Neuronal stem cell (in vitro differentiated cells): ENCODE measurements around the gene RPEL1.

ENCODE experiments used
- DNase-seq: peaks from one replicate; pipeline ENCODE4 v3.0.0-alpha.2; 2013; ENCODE audit warnings: low spot score
- H2AFZ ChIP-seq: one replicate; pipeline ENCODE4 v1.6.1; 2013; ENCODE audit warnings: mild to moderate bottlenecking, low read length, inconsistent platforms
- H2AK5ac ChIP-seq: 2 replicates; pipeline ENCODE4 v1.6.1; 2013; ENCODE audit warnings: low read depth, mild to moderate bottlenecking, inconsistent platforms, low read length, moderate library complexity, mixed read lengths
- H2BK120ac ChIP-seq: 2 replicates; pipeline ENCODE4 v1.6.1; 2013; ENCODE audit warnings: low read depth, mild to moderate bottlenecking, inconsistent platforms, low read length, moderate library complexity, mixed read lengths
- H2BK12ac ChIP-seq: one replicate; pipeline ENCODE4 v1.6.1; 2013; ENCODE audit warnings: low read length, inconsistent platforms
- H2BK15ac ChIP-seq: 2 replicates; pipeline ENCODE4 v1.6.1; 2013; ENCODE audit warnings: mild to moderate bottlenecking, low read length, inconsistent platforms, mixed read lengths
- H2BK5ac ChIP-seq: one replicate; pipeline ENCODE4 v1.6.1; 2013; ENCODE audit warnings: inconsistent platforms, mild to moderate bottlenecking, low read length, moderate library complexity
- H3K14ac ChIP-seq: one replicate; pipeline ENCODE4 v1.6.1; 2013; ENCODE audit warnings: low read length, inconsistent platforms
- H3K18ac ChIP-seq: 2 replicates; pipeline ENCODE4 v1.6.1; 2013; ENCODE audit warnings: low read length, inconsistent platforms
- H3K23ac ChIP-seq: 2 replicates; pipeline ENCODE4 v1.6.1; 2013; ENCODE audit warnings: low read depth, mild to moderate bottlenecking, mixed read lengths, low read length, inconsistent platforms; ENCODE audit not compliant: poor library complexity
- H3K27ac ChIP-seq: replicated peaks from 3 replicates; pipeline ENCODE4 v1.5.1; 2013; ENCODE audit warnings: low read length, inconsistent platforms
- H3K27me3 ChIP-seq, 3 experiments: 2 replicates each; pipeline ENCODE4 v1.6.1; 2013; ENCODE audit warnings: low read length in 3 of 3, mild to moderate bottlenecking in 2 of 3, inconsistent platforms in 1 of 3, low read depth in 1 of 3, mixed read lengths in 1 of 3, moderate library complexity in 1 of 3; ENCODE audit not compliant: control insufficient read depth in 3 of 3, insufficient read depth in 3 of 3
- H3K36me3 ChIP-seq, 2 donors: replicated peaks in 1 of 2; 2 replicates each; pipeline ENCODE4 v1.6.1; 2013; ENCODE audit warnings: low read length in 2 of 2; ENCODE audit not compliant: control insufficient read depth in 2 of 2, insufficient read depth in 2 of 2
- H3K4ac ChIP-seq: 2 replicates; pipeline ENCODE4 v1.6.1; 2013; ENCODE audit warnings: inconsistent platforms, mild to moderate bottlenecking, low read length, moderate library complexity
- H3K4me1 ChIP-seq, 2 donors: 1 replicate in 1 of 2; 2 replicates in 1 of 2; pipeline ENCODE4 v1.6.1; 2013; ENCODE audit warnings: low read length in 2 of 2, low read depth in 1 of 2; ENCODE audit not compliant: control insufficient read depth in 2 of 2, insufficient read depth in 1 of 2
- H3K4me2 ChIP-seq: one replicate; pipeline ENCODE4 v1.6.1; 2013; ENCODE audit warnings: mild to moderate bottlenecking, low read length, inconsistent platforms; ENCODE audit not compliant: insufficient read depth, poor library complexity, severe bottlenecking
- H3K4me3 ChIP-seq, 2 donors: 2 replicates each; pipeline ENCODE4 v1.5.1; 2013; ENCODE audit warnings: low read length in 2 of 2, mild to moderate bottlenecking in 2 of 2, inconsistent platforms in 1 of 2, moderate library complexity in 1 of 2
- H3K79me1 ChIP-seq: one replicate; pipeline ENCODE4 v1.6.1; 2013; ENCODE audit warnings: low read depth, mild to moderate bottlenecking, inconsistent platforms, low read length, moderate library complexity
- H3K9ac ChIP-seq: one replicate; pipeline ENCODE4 v1.6.1; 2013; ENCODE audit warnings: mild to moderate bottlenecking, low read depth, low read length, inconsistent platforms; ENCODE audit not compliant: poor library complexity
- H3K9me3 ChIP-seq, 2 donors: replicated peaks in 1 of 2; 2 replicates each; pipeline versions ENCODE3 to v1.6.1; 2013; ENCODE audit warnings: low read length in 2 of 2, mild to moderate bottlenecking in 2 of 2, inconsistent platforms in 1 of 2, low read depth in 1 of 2, mixed read lengths in 1 of 2, moderate library complexity in 1 of 2; ENCODE audit not compliant: control insufficient read depth in 2 of 2, insufficient read depth in 1 of 2
- H4K8ac ChIP-seq: one replicate; pipeline ENCODE4 v1.6.1; 2013; ENCODE audit warnings: low read depth, mild to moderate bottlenecking, inconsistent platforms, low read length, moderate library complexity
- H4K91ac ChIP-seq: one replicate; pipeline ENCODE4 v1.6.1; 2013; ENCODE audit warnings: low read length, low read depth, mild to moderate bottlenecking, inconsistent platforms; ENCODE audit not compliant: poor library complexity
- WGBS, 2 donors: extraction: QIAGEN DNeasy Blood & Tissue Kit; methylation state at CpG; one replicate each; pipeline ENCODE4 v1.1.7; 2013; ENCODE audit warnings: missing lambda C conversion rate in 2 of 2, mixed read lengths in 1 of 2; ENCODE audit not compliant: insufficient read length in 2 of 2, insufficient replicate concordance in 1 of 2; ENCODE audit errors: extremely low coverage in 2 of 2; 5-methylcytosine and 5-hydroxymethylcytosine counted together

Gene RPEL1

DNA sequence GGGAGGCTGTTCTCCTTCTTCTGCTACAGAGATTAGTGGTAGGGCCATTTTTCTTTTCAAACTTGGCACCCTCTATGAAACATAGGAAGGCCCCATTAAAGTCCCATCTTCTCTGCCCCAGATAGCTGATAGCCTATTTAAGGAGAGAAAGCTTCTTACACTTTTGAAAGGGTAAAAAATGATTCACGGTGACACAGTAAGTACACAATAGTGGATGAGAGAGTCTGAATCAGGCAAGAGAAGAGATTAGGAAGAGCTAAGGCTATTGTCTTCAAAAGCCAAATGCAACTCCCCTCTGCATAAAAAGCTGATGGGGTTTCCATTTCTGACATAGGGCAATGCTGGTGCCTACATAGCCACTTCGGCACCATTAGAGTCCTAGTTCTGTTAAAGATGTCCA is 34.8 kb downstream of the RPEL1 start:
- DNase-seq: no peak
- no peak overlapping the region for H2AFZ ChIP-seq
- no peak overlapping the region for H2BK12ac ChIP-seq
- peaks cover 0 to 5% of the 10 kb centered on the region in 2 donors for H3K9me3 ChIP-seq
- no peak overlapping the region for H2BK5ac ChIP-seq
- no peak overlapping the region for H3K4ac ChIP-seq
- H3K14ac ChIP-seq: no peak overlapping the region
- no peak overlapping the region for H2BK15ac ChIP-seq
- WGBS, 2 donors: no CpG with 5 or more reads among the region's 2 CpGs
- H3K9ac ChIP-seq: no peak overlapping the region
- H4K8ac ChIP-seq: no peak overlapping the region
- peaks cover 13 to 32% (median 13%) of the 10 kb centered on the region in 3 experiments for H3K27me3 ChIP-seq
- H3K4me1 ChIP-seq: peaks cover 20 to 23% of the 10 kb centered on the region in 2 donors
- peaks cover 0 to 14% of the 10 kb centered on the region in 2 donors for H3K36me3 ChIP-seq
- no peak overlapping the region for H3K23ac ChIP-seq
- H3K4me2 ChIP-seq: no peak overlapping the region
- H2AK5ac ChIP-seq: no peak overlapping the region
- no peak overlapping the region for H4K91ac ChIP-seq
- H2BK120ac ChIP-seq: no peak overlapping the region
- no peak overlapping the region for H3K27ac ChIP-seq
- no peaks in the 10 kb centered on the region for H3K79me1 ChIP-seq
- no peak overlapping the region for H3K4me3 ChIP-seq
- H3K18ac ChIP-seq: no peak overlapping the region

GRCh38 chr10:103281753-103282152 is 36.1 kb downstream of the RPEL1 start:
- H3K4ac ChIP-seq: no peak overlapping the region
- no CpG with 5 or more reads among the region's 14 CpGs for WGBS, 2 donors
- peak overlapping the region; percentile 62 for H2AFZ ChIP-seq
- H3K79me1 ChIP-seq: no peaks in the 10 kb centered on the region
- H2BK120ac ChIP-seq: no peak overlapping the region
- peak overlapping the region; percentile 5 to 10 for H3K4me3 ChIP-seq
- H3K9me3 ChIP-seq: peaks cover 0 to 5% of the 10 kb centered on the region in 2 donors
- H3K23ac ChIP-seq: no peak overlapping the region
- no peak overlapping the region for H3K18ac ChIP-seq
- H3K36me3 ChIP-seq: peaks cover 0 to 18% of the 10 kb centered on the region in 2 donors
- H3K4me1 ChIP-seq: peaks cover 18 to 19% of the 10 kb centered on the region in 2 donors
- H2BK15ac ChIP-seq: no peak overlapping the region
- H3K27ac ChIP-seq: peak overlapping the region; percentile 38
- peak overlapping the region; percentile 42 for H3K4me2 ChIP-seq
- no peak overlapping the region for H2BK12ac ChIP-seq
- H3K27me3 ChIP-seq: peaks cover 4 to 20% (median 10%) of the 10 kb centered on the region in 3 experiments
- no peak overlapping the region for H3K9ac ChIP-seq
- DNase-seq: peak; percentile 66
- no peak overlapping the region for H4K8ac ChIP-seq
- no peak overlapping the region for H3K14ac ChIP-seq
- H2BK5ac ChIP-seq: no peak overlapping the region
- H4K91ac ChIP-seq: no peak overlapping the region
- H2AK5ac ChIP-seq: no peak overlapping the region

DNA sequence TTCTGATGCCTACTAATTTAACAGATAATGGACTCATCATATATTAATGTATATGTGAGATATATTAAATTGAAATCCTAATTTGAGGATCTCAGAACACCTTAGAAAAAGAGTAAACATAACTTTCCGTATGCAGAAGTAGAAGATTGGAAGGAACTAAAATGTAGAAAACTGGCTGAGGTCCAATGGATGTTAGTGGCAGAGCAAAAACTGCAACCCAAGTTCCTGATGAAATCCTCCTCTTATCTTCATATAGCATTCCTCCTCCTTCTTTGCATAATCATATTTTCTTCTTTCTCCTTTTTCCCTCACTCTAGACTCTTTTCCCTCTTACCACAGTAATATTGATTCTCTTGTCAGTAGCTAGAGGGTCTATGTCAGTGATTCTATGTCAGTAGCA is 37.3 kb downstream of the RPEL1 start:
- no peak overlapping the region for H2BK120ac ChIP-seq
- H2AFZ ChIP-seq: no peak overlapping the region
- no peak overlapping the region for H4K8ac ChIP-seq
- H3K9ac ChIP-seq: no peak overlapping the region
- no peak overlapping the region for H3K18ac ChIP-seq
- H3K4me2 ChIP-seq: no peak overlapping the region
- H3K14ac ChIP-seq: no peak overlapping the region
- peaks cover 0 to under 1% of the 10 kb centered on the region in 2 donors for H3K9me3 ChIP-seq
- no peak overlapping the region for H2BK15ac ChIP-seq
- peaks cover 13 to 15% of the 10 kb centered on the region in 2 donors for H3K4me1 ChIP-seq
- no CpG with 5 or more reads among the region's 1 CpG for WGBS, 2 donors
- no peak overlapping the region for H3K27ac ChIP-seq
- peaks cover 0 to 8% (median 5%) of the 10 kb centered on the region in 3 experiments for H3K27me3 ChIP-seq
- H3K4me3 ChIP-seq: no peak overlapping the region
- no peak for DNase-seq
- no peak overlapping the region for H2BK5ac ChIP-seq
- H3K36me3 ChIP-seq: peaks cover 0 to 28% of the 10 kb centered on the region in 2 donors
- H3K4ac ChIP-seq: no peak overlapping the region
- H3K23ac ChIP-seq: no peak overlapping the region
- no peak overlapping the region for H4K91ac ChIP-seq
- H3K79me1 ChIP-seq: no peaks in the 10 kb centered on the region
- H2BK12ac ChIP-seq: no peak overlapping the region
- H2AK5ac ChIP-seq: no peak overlapping the region

GRCh38 chr10:103284170-103284569 is 38.5 kb downstream of the RPEL1 start:
- no peak overlapping the region for H2BK120ac ChIP-seq
- H3K27ac ChIP-seq: no peak overlapping the region
- no peak overlapping the region for H4K91ac ChIP-seq
- peaks cover 8 to 10% of the 10 kb centered on the region in 2 donors for H3K4me1 ChIP-seq
- peaks cover 0 to 40% of the 10 kb centered on the region in 2 donors for H3K36me3 ChIP-seq
- H3K4me3 ChIP-seq: no peak overlapping the region
- no CpG with 5 or more reads among the region's 11 CpGs for WGBS, 2 donors
- H2BK15ac ChIP-seq: no peak overlapping the region
- no peak overlapping the region for H3K14ac ChIP-seq
- no peak overlapping the region for H2AK5ac ChIP-seq
- H3K9me3 ChIP-seq: no peaks in the 10 kb centered on the region
- no peak overlapping the region for H3K4ac ChIP-seq
- no peak overlapping the region for H3K18ac ChIP-seq
- H4K8ac ChIP-seq: no peak overlapping the region
- no peak overlapping the region for H2BK12ac ChIP-seq
- no peak for DNase-seq
- H3K4me2 ChIP-seq: no peak overlapping the region
- H2BK5ac ChIP-seq: no peak overlapping the region
- H3K23ac ChIP-seq: no peak overlapping the region
- H3K9ac ChIP-seq: no peak overlapping the region
- no peaks in the 10 kb centered on the region for H3K79me1 ChIP-seq
- no peak overlapping the region for H2AFZ ChIP-seq
- no peaks in the 10 kb centered on the region for H3K27me3 ChIP-seq
